GM19023 (cell line): ENCODE results near the gene LDLRAP1.
"Not testable (repeated sequence)": the region's sequence is repeated elsewhere in the genome, so short reads cannot be mapped to it uniquely, and the experiment has no call there.

ENCODE experiments used
- ATAC-seq: cut with Tn5 transposase; IDR thresholded peaks from one replicate; pipeline ENCODE4 v1.9.1; 2021; ENCODE audit warnings: mild to moderate bottlenecking, moderate library complexity; ENCODE audit not compliant: unreplicated experiment

LDLRAP1 gene

GRCh38 chr1:25573591-25573930 lies 30.2 kb downstream of the LDLRAP1 start:
- ATAC-seq: no peak

- no peak for ATAC-seq
These were observed 30.6 kb downstream of the LDLRAP1 start for GRCh38 chr1:25573961-25574360.

GRCh38 chr1:25575191-25575590 lies 31.8 kb downstream of the LDLRAP1 start:
- ATAC-seq: no peak

GRCh38 chr1:25576459-25577133 lies 33.2 kb downstream of the LDLRAP1 start:
- ATAC-seq: no peak

- ATAC-seq: no peak
These were observed 33.9 kb downstream of the LDLRAP1 start for GRCh38 chr1:25577134-25577920.

GRCh38 chr1:25579292-25580252 lies 36.2 kb downstream of the LDLRAP1 start:
- ATAC-seq: no peak

- ATAC-seq: no peak
These were observed 37.5 kb downstream of the LDLRAP1 start for GRCh38 chr1:25580927-25581326.

GRCh38 chr1:25581764-25582163 lies 38.4 kb downstream of the LDLRAP1 start:
- no peak for ATAC-seq

- no peak for ATAC-seq
These were observed 40.3 kb downstream of the LDLRAP1 start for GRCh38 chr1:25583519-25584370.

GRCh38 chr1:25586181-25586588 lies 42.8 kb downstream of the LDLRAP1 start:
- no peak for ATAC-seq

GRCh38 chr1:25587290-25587689 lies 43.9 kb downstream of the LDLRAP1 start:
- ATAC-seq: no peak

GRCh38 chr1:25588224-25588623 lies 44.8 kb downstream of the LDLRAP1 start:
- ATAC-seq: not testable (repeated sequence)

GRCh38 chr1:25588786-25589185 lies 45.4 kb downstream of the LDLRAP1 start:
- ATAC-seq: not testable (repeated sequence)

GRCh38 chr1:25590096-25590824 lies 46.9 kb downstream of the LDLRAP1 start:
- no peak for ATAC-seq

- no peak for ATAC-seq
These were observed 50.5 kb downstream of the LDLRAP1 start for GRCh38 chr1:25593861-25594260.

GRCh38 chr1:25594971-25595370 lies 51.6 kb downstream of the LDLRAP1 start:
- no peak for ATAC-seq

- not testable (repeated sequence) for ATAC-seq
These were observed 53.2 kb downstream of the LDLRAP1 start for GRCh38 chr1:25596641-25597040.

GRCh38 chr1:25598879-25599278 lies 55.5 kb downstream of the LDLRAP1 start:
- no peak for ATAC-seq

GRCh38 chr1:25599969-25600610 lies 56.7 kb downstream of the LDLRAP1 start:
- ATAC-seq: no peak
